Measurements from ENCODE around the gene AP1G2.
"Not testable (repeated sequence)": the region's sequence is repeated elsewhere in the genome, so short reads cannot be mapped to it uniquely, and the experiment has no call there.

AP1G2 gene

DNA sequence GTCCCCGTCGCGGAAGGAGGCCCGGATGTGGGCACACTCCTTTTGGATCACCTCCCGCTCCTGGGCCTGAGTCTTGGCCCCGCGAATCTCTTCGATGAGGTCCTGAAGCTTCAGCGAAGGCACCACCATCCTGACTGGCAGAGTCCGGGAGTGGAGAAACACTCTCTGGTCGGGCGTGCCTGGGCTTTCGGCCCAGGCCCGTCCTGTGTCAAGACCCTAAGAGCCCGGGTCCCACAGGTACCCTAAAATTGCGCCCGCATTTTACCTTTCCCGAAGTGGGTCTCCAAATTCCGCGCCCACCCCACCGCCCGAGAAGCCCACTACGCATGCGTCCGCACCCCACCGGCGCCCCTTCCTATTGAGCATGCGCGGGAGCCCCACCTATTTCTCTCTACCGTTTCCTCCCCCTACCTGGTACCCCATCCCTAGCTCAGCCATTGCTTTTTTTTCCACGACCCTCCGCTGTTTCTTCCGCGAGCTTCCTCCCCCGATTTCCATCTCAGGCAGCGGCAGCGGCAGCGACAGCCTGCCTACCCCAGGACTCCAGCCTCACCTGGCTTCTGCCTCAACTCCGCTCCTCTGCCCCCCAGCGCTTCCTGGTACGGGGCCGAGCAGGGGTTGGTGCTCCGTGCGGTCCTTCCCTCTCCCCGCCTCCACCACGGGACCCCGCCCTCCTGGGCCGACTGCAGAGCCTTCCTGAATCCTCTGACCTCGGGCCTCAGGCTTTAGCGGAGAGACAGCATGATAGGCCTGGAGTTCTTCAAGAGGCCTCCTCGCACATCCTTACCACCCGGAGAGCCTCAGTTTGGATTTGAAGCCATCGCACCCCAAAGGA lies at the start of gene AP1G2:
Gene AP1G2 (minus strand): TSS at position 606 of the 835 bp plus-strand sequence. CDS start 477 bp downstream, at position 129.
- DNase-seq = peak; percentile 87

- no peak for DNase-seq
Measured at GRCh38 chr14:23615856-23616255, 48.3 kb upstream of the AP1G2 start.

DNA sequence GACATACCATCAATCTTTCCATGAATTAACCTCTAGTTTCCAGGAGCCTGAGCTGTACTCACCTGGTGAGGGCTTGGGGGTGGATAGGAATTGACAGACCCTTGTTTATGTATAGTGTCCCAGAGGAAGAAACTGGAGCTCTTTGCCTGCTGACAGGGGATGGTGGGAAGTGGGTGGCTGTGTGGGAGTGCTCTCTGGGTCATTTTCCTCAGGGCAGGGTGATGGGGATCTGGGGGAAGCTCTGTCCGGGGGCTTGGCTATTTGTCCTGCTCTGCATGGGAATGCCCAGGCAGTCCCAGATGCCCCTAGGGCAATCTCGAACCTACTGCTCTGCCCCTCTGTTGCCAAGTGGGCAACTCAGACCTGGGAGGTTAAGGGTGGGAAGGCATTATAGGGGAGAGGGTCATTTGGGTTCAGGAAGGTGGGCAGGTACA lies 46.8 kb upstream of the AP1G2 start:
- no peak for DNase-seq

GRCh38 chr14:23613242-23614070 lies 45.9 kb upstream of the AP1G2 start:
- no peak for DNase-seq

DNA sequence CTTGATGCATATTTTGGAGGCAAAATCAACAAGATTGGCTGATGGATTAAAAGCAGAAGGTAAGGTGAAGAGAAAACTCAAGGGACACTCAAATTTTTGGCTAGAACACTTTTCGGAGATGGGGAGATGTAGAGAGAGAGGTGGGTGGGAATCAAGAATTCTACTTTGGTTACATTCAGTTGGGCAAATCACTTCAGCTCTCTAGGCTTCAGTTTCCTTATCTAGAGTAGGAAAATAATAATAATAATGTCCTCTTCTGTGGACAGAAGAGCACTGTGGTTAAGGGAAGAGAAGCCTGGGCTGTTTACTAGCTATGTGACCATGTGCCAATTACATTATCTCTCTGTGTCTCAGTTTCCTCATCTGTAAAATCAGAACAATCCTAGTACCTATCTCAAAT lies 45.2 kb upstream of the AP1G2 start:
- no peak for DNase-seq

- no peak for DNase-seq
Measured at GRCh38 chr14:23612354-23612732, 44.8 kb upstream of the AP1G2 start.

GRCh38 chr14:23610815-23611289 lies 43.3 kb upstream of the AP1G2 start:
- DNase-seq = peak; percentile 8

- DNase-seq = peak; percentile 37
Measured at GRCh38 chr14:23610090-23610814, 42.7 kb upstream of the AP1G2 start.

DNA sequence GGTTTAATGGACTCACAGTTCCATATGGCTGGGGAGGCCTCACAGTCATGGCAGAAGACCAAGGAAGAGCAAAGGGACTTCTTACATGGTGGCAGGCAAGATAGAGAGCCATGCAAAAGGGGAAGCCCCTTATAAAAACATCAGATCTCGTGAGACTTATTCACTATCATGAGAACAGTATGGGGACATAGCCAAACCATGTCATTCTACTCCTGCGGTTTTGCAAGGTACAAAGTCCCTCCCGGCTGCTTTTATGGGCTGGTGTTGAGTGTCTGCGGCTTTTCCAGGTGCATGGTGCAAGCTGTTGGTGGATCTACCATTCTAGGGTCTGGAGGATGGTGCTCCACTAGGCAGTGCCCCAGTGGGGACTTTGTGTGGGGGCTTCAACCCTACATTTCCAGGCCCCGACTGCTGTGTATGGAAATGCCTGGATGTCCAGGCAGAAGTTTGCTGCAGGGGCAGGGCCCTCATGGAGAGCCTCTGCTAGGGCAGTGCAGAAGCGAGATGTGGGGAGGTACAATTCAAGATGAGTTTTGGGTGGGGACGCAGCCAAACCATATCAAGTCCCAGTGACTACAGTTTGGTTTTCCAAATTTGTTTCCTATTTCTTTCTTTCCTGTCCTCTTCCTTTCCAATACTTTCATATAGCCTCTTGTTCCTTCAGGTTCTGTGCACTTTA lies 42.0 kb upstream of the AP1G2 start:
- not testable (repeated sequence) for DNase-seq

DNA sequence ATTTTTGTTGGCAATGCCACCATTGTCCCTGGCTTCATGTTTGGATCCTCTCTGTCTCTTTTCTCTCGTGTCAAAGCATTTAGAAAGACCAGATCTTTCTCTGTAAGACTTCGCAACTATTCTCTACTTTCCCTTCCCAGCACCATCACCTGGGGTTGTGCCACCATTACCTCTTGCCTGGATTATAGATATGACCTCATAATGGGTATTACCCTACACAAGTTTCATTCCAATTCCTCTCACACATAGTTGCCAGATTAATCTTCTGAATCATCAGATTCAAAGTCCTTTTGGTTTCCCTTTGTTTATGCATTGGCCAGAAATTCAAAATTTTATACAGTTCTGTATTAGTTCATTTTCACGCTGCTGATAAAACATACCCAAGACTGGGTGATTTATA lies 41.4 kb upstream of the AP1G2 start:
- DNase-seq = no peak

DNA sequence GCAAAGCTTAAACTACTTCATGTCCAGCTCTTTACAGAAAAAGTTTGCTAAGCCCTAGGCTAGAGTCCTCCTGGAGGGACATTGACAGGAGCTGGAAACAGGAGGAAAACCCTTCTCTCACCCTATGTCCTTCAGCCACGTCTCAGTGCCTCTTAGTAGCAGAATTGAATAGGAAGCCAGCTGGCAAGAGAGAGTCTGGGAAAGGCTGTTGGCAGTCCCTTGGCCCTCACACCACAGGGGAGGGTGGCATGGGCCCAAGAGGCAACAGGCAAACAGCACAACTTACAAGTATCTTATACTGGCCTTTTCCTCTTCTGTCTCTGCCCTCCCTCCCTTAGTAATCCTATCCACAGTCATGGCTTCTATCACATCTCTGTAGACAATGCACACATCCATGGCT lies 40.9 kb upstream of the AP1G2 start:
- no peak for DNase-seq

- no peak for DNase-seq
Measured at GRCh38 chr14:23605931-23606585, 38.5 kb upstream of the AP1G2 start.

- no peak for DNase-seq
Measured at GRCh38 chr14:23604675-23605170, 37.1 kb upstream of the AP1G2 start.

GRCh38 chr14:23604148-23604547 lies 36.6 kb upstream of the AP1G2 start:
- DNase-seq = no peak

DNA sequence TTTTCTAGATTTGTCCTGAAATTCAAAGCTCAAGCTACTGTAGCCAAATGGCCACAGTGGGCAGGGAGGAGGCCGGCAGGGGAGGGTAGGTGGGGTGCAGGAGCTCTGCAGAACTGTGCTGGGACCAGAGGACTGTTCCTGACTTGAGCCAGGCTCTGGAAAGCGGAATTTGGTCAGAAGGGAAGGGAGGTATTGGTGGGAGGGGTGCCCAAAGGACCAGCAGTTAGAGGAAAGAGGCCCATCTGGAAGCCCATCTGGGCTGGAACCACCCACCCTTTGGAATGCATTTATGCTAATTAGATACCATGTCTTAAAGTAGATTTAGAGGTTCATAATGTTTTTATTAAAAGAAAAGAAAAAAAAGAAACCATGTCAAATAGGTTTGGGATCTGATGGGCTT lies 35.5 kb upstream of the AP1G2 start:
- no peak for DNase-seq

GRCh38 chr14:23602181-23603095 lies 34.8 kb upstream of the AP1G2 start:
- DNase-seq = no peak

GRCh38 chr14:23601845-23602180 lies 34.2 kb upstream of the AP1G2 start:
- DNase-seq = no peak

DNA sequence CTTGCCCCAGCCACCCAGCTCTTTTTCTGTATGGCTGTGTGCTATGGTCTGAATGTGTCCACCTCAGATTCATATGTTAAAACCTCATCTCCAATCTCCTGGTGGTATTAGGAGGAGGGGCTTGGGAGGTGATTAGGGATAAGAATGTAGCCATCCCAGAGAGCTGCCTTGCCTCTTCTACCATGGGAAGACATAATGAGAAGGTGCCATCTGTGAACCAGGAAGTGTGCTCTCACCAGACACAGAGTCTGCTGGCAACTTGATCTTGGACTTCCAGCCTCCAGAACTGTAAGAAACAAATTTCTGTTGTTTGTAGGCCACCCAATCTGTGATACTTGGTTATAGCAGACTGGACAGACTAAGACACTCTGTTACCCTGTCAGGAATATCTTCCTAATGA lies 33.8 kb upstream of the AP1G2 start:
- no peak for DNase-seq

GRCh38 chr14:23600806-23601205 lies 33.2 kb upstream of the AP1G2 start:
- no peak for DNase-seq

- DNase-seq = no peak
Measured at GRCh38 chr14:23600322-23600707, 32.7 kb upstream of the AP1G2 start.

- not testable (repeated sequence) for DNase-seq
Measured at GRCh38 chr14:23594191-23594590, 26.6 kb upstream of the AP1G2 start.

Data from CD4-positive, alpha-beta T cell treated with Interleukin-21 for 1 hour (primary cell).